Activated T-helper 9 cell treated with anti-CD3 and anti-CD28 coated beads, Interleukin-2, amount 50 U/mL, for 16 hours (primary cell): ENCODE measurements around the gene CHAC2.
"Not testable (repeated sequence)": the region's sequence is repeated elsewhere in the genome, so short reads cannot be mapped to it uniquely, and the experiment has no call there.

Source experiments
- DNase-seq: peaks from one replicate; pipeline ENCODE4 v3.0.0-alpha.2; 2020; ENCODE audit warnings: low read depth

Gene CHAC2

DNA sequence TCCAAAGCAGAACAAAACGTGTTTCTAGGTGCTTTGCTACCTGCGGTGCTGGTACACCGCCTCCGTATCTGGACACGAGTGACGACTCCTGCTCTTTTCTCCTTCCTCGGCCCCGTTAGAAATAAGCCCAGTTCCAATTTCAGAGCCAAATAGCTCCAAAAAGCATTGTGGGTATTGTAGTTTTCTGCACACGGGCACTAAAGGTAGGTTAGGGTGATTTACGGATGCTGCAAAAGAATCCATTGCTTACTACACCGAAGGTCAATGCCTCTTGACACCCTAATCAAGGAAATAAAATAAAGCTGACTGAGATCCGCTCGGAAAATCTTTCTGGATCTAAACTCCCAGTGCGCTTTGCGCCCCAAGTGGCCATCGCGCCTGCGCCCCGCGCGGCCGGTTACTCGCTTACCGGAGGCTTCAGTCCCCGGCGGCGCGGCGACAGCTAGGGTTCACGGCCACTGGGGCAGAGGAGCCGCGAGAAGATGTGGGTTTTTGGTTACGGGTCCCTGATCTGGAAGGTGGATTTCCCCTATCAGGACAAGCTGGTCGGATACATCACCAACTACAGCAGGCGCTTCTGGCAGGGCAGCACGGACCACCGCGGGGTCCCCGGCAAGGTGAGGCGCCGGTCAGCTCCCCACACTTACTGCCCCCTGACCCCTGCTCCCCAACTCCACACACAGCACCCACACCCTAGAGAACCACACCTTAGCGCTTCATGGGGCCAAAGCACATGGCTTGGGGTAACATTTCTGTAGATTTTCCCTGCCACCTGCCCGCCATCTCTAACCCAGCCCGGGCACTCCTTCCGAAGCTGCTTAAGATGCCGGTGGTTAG is at the start of gene CHAC2:
Gene CHAC2, plus strand, starts transcription at position 400 of the 837 bp plus-strand sequence. Its CDS starts 83 bp downstream, at position 483.
- peak; percentile 80 for DNase-seq

DNA sequence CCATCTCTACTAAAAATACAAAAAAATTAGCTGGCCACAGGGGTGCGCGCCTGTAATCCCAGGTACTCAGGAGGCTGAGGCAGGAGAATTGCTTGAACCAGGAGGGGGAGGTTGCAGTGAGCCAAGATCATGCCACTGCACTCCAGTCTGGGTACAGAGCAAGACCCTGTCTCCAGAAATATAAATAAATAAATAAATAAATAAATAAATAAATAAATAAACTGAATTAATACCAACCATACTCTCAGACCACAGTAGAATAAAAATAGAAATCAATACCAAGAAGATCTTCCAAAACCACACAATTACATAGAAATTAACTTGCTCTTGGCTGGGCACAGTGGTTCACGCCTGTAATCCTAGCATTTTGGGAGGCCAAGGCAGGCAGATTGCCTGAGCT is 46.7 kb upstream of the CHAC2 start:
- not testable (repeated sequence) for DNase-seq

DNA sequence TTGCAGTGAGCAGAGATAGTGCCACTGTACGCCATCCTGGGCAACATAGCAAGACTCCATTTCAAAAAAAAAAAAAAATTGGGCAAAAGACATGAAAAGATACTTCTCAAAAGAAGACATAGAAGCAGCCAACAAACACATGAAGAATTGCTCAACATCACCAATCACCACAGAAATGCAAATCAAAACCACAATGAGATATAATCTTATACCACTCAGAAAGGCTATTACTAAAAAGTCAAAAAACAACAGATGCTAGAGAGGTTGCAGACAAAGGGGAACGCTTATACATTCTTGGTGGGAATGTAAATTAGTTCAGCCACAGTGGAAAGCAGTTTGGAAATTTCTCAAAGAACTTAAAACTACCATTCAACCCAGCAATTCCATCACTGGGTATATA is 43.1 kb upstream of the CHAC2 start:
- DNase-seq, result no peak

DNA sequence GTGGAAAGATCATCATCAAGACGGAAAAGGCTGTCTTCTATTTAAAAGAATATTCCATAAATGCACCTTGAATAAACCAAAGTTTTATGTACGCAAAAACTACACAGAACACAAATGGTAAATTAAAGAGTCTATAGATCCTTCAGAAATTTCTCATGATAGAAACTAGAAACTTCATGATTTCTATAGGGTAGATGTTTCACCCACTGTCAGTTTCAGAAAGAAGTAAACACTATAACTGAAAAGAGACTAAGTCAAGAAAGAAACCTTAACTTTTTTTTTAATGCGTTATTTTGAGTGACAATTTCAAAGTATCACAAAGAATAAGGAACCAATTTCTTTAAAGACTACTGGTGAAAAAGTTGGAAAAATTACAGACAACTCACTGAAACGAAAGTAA is 41.9 kb upstream of the CHAC2 start:
- no peak for DNase-seq

DNA sequence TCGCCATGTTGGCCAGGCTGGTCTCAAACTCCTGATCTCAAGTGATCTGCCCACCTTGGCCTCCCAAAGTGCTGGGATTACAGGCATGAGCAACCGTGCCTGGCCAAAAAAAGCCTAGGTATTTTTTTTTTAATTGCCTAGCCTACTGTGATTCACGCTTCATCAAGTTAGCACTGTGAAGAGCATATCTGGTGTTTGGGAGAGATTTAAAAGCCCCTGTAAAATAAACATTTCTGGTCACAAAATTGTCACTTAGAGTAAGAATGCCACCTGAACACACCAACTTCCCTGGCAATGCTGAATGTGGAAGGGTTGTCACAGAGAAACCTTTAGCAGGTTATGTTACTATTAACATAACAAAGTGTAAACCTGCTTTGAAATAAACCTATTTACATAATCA is 39.7 kb upstream of the CHAC2 start:
- DNase-seq, result no peak

DNA sequence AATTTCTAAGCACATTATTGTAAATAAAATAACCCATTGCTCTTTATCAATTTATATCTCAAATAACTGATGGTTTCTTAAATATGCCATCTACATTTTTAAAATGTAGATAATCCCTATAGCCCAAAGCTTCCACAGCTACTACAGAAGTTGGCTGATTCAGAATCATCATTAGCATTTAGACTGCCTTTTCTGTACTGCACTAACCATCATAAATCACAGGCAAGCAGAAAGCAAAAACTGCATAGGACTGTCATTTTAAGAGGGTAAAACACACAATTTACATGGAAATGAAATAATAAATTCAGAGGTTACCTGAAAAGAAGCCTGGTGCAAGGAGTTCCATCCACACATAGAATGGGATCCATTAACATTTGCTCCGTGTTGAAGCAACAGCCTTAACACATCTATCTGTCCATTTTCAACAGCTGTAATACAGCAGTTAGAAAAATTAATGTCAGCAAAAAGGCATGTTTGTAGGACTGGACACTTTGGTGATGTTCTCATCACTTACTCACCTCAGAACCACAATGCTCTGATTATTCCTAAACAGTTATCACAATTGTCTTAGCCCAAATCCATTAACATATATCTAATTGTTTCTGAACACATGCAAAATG is 38.4 kb upstream of the CHAC2 start:
- no peak for DNase-seq

DNA sequence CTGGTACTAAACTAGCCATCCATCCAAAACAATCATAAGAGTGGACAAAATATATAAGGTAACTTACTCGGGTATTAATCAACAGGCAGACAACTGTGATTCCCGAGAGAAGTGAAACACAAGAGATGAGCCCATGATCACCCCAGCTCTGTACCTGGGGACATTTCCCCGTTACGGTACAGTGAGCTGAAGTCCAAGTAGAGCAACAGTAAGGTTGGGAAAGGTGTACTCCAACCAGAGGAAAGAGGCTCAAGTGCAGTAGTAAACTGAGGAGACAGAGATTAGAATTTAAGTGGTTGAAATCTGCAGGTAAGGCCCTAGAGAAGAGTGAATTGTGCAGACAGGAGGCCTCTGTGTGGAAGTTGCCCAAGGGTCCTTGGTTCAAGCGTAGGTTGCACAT is 30.5 kb upstream of the CHAC2 start:
- DNase-seq, result no peak

DNA sequence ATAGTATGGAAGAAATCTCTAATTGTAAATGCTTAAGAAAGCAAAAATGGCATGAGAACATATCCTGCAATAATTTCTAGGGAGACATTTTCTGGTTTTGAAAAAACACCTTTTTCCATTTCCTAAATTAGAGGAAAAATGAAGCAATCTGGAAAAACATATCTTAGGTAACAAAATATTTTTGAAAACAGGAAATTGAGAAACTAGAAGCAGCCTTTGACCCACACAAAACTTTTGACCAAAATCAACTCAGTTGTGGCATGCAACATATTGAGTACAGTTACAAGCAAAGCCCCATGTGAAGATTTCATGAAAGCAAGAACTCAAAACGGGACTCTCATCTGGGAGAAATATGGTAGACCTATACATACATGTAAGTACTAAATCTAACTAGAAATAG is 28.6 kb upstream of the CHAC2 start:
- DNase-seq, result no peak

DNA sequence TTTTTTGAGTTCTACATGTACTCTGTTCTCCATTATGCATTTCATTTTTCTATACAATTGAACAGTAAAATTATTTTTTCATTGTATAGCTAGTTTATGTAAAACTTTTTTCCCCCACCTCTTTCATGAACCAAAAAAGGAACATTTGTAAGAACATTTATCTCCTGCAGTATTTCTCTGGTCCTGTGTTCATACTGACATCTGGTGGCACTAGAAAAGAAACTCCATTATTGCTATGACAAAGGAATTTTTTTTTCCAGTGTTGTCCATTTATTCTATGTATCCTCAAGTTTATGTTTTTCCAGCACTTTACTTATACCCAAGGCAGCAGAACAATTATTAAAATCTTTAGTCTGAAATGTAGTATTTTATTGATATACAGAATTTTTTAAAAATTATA is 27.4 kb upstream of the CHAC2 start:
- DNase-seq, result no peak

DNA sequence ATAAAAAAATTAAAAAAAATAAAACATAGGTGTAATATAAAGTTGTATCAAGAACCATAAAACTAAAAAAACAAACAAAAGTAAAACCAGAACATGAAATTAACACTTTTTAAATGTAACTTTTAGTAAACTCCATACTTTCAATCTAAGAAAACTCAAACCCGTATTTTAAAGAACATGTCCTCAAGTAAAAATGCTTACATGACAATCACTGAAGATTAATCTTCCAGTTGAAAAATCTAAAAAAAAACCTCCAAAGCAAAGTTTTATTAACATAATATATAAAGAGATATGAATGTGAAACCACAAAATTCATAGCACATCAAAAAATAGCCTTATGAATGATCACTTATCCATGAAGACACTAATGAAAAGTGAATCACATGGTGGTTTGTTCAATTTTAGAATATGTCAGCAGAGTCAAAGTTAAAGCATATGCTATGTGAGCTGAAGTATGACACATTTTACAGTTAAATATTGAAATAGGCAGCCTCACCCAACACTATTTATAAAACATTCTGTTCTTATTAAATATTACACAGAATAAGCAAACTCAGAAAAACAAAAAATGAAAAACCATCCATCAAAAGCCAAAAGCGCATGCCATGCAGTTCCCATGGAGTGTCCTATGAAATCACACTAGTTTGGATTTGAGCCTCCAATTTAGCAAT is 23.1 kb upstream of the CHAC2 start:
- DNase-seq, result no peak

DNA sequence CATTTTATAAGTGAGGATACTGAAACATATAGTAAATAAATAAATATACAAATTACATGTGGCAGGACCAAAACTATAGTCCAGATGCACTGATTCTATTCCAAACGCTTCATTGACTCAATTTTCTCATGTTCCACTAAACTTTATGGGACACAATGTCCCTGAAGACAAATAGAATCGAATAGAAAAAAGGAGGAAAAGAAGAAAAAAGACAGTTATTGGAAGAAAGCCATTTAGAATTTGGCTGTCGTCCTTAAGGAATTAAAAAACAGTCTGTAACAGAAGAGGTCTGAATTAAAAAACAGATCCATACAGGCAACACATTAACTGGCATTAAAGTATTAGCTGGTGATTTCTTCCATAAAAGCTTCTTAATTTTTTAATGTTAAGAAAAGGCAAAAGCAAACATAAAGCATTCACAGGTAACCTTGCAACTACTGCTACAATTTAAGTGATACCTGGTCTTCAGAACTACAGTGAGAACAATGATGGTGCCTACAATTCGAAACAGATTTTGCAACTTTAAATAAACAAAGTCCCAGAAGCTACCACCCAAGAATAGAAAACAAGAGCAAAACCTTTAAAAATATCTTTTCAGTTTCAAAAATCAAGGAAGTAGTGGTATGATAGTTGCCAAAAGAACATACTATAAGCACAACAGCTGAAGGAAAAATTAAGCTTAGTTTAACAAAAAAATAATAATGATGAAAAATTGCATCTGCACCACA is 17.4 kb upstream of the CHAC2 start:
- DNase-seq, result no peak

DNA sequence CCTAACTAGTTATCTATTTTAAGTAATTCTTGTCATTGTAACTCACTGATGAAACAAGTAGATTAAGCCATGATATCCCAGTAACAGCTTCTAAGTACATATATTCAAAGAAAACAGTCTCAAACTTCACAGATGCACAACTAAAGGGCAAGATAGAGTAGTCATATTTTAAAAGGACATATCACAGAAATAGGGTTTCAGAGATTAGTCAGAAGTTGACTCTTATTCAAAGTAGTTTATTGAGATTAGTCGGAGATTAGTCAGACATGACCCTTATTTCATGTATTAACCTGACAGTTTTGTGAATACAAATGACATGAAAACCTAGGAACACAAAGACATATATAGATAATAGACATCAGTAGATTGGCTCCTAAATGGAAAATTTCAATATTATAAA is 15.9 kb upstream of the CHAC2 start:
- no peak for DNase-seq

DNA sequence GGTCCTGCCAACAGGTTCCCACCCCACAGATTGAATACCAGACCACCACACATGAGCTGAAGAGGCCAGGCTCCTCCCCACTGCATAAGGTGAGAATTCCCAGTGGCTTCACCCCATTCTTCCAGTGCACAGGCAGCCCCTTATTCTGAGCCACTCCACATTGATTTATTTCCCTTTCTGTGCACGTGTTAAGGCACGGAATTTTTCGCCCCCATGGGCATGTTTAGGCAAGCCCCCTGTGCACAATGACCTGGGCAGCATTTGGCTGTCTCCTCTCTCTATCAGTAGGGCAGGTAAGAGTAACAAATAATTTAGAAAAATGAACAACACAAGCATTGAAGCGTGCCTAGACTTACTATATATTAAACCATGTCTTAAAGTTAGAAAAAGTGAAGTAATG is 15.2 kb upstream of the CHAC2 start:
- no peak for DNase-seq

DNA sequence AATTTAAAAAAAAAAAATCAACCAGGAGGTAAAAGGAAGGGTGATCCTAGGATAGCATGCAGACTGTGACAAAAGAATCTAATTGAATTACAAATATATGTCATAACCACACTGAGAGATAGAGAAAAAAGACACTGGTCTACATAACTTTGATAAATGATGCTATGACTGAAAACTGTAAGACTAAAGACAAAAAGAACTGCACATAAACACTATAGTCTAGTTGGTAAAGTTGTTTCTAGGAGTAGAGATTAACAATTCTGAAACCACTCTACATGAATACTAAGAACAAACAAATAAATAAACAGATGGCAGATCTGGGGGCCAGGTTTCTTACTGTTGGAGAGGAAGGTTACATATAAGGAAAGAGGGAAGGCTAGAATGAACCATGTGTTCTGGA is 14.6 kb upstream of the CHAC2 start:
- DNase-seq, result no peak

DNA sequence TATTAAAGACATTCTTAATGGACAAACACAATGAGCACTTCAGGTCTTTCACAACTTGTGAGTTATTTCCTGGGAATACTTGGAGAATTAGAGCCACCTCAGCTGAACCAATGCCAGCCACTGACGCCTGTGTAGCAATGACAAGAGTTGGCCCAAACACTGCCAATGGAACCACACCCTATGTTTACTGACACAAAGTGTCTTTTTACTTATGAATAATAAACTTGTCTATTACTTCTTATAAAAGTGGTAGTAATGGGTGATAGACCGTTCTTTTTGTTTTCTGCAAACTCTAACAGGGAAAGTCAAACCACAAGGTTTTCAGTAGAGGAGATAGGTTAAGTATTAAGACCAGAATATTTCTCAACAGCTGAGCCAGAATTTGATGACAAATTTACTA is 12.5 kb upstream of the CHAC2 start:
- DNase-seq, result no peak

DNA sequence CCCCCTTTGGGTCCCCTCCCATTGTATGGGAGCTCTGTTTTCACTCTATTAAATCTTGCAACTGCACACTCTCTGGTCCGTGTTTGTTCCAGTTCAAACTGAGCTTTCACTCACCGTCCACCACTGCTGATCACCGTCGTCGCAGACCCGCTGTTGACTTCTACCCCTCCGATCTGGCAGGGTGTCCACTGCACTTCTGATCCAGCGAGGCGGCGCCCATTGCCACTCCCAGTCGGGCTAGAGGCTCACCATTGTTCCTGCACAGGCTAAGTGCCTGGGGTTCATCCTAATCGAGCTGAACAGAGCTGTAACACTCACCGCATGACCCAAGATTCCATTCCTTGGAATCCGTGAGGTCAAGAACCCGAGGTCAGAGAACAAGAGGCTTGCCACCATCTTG is 11.0 kb upstream of the CHAC2 start:
- DNase-seq, result no peak

DNA sequence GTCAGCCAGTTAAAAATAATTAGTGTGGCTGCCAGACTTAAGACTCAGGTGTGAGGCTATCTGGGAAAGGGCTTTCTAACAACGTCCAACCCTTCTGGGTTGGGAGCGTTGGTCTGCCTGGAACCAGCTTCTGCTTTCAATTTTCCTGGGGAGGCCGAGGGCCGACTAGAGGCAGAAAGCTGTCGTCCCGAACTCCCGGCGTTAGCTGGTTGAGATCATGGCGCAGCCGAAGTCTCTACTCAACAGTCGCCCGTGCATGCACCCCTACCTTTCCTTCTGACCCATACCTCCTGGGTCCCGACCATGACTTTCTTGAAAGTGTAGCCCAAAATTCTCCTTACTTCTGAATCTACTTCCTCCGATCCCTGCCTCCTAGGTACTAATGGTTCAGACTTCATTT is 10.4 kb upstream of the CHAC2 start:
- DNase-seq, result not testable (repeated sequence)

DNA sequence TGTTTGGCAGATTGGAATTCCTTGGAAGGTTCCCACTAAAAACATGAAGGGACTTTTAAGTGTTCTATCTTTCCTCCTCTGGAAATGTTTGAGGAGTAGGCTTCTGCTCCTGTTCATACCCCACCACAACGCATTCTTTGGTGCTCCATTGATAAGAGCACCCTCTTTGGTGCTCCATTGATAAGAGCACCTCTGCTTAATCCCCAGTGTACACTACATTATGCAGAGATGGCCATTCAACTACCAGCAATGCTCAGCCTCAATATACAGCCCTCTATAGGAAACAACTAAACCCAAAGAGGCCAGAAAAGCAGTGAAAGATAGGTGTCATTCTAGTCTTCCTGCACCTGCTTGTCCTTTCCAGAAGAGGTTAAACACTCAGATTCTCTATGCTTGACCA is 1.8 kb upstream of the CHAC2 start:
- DNase-seq, result no peak

DNA sequence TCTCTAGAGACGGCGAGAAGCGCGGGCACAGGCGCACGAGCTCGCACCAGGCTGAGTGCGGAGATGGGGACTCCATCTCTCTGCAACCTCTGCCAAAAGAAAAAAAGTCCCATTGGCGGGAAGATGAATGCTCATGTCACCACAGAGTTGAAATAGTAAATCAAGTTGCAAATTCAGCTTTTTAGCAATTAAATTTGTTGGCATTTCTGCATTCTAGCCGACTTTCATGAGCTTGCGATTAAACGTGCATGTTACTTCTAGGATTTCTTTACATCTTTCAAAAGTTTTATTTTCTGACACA is 588 bp downstream of the CHAC2 start:
- DNase-seq, result no peak

DNA sequence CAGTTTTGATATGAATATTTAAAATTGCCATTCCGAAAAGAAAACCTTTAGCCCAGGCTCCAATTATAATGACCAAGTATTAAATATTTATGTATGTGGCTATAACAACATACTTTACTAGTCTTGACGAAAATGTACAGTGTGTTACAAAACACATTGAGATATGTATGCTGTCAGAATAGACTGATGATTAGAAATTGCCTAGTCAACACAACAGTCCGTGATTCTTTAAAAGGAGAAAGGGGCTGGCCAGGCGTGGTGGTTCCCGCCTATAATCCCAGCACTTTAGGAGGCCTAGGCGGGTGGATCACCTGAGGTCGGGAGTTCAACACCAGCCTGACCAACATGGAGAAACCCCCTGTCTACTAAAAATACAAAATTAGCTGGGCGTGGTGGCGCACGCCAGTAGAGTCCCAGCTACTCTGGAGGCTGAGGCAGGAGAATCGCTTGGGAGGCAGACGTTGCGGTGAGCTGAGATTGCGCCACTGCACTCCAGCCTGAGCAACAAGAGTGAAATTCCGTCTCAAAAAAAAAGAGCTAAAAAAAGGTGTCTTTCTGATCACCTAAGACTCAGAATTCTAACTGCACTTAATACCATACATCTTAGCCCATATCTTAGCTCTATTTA is 1.8 kb downstream of the CHAC2 start:
- no peak for DNase-seq

DNA sequence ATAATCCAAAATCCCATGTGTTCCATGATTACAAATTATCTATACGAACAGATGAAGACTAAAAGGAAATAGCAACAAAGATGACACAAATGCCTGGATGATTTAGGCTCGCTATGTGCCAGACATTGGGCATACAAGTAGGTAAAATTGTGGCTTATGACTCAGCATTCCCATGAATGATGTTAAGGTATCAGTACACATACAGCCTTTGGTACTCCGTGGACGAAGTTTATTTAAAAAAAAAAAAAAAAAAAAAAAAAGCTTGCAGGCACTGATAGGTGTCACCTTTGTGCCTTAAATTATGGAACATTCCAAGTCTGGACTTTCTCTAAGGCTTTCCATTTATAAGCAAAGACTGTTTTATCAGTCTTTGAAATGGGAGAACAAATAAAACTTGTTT is 2.7 kb downstream of the CHAC2 start:
- DNase-seq, result no peak

DNA sequence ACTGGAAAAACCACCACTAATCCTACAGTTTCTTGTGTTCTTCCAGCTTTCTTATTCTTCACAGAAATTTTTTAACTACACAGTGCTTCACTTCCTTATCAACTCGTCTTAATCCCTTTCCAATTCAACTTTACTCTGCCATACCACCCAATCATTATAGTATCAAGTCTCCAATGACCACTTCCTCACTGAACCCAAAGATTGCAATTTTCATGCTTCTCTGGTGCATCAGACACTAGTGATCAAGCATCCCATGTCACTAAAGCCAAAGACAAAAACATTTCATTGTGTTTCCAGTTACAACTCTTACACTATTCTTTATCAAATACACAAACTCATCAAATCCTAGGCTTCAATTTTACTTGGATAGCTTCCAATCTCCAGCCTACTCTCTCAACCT is 9.5 kb downstream of the CHAC2 start:
- DNase-seq, result no peak
